GM18520 (cell line): Measurements from ENCODE around the gene NMT1.
A peak's percentile ranks its signal among the peaks of the same experiment; 100 is the strongest.

Experiments
- ATAC-seq: cut with Tn5 transposase; IDR thresholded peaks from one replicate; pipeline ENCODE4 v1.9.1; 2021; ENCODE audit not compliant: unreplicated experiment

NMT1 gene

GRCh38 chr17:45060797-45061605 is at the start of gene NMT1:
Gene NMT1 (plus strand): TSS chr17:45061317. CDS start chr17:45061330, 13 bp downstream.
- peak; percentile 88 for ATAC-seq

GRCh38 chr17:45011767-45012166 is 49.4 kb upstream of the NMT1 start:
- ATAC-seq = no peak

- no peak for ATAC-seq
These were observed 47.8 kb upstream of the NMT1 start for GRCh38 chr17:45013021-45013997.

- no peak for ATAC-seq
These were observed 44.9 kb upstream of the NMT1 start for GRCh38 chr17:45016237-45016636.

GRCh38 chr17:45016823-45017222 is 44.3 kb upstream of the NMT1 start:
- no peak for ATAC-seq

GRCh38 chr17:45018514-45018847 is 42.6 kb upstream of the NMT1 start:
- ATAC-seq = no peak

GRCh38 chr17:45018848-45019711 is 42.0 kb upstream of the NMT1 start:
- no peak for ATAC-seq

GRCh38 chr17:45020354-45021138 is 40.6 kb upstream of the NMT1 start:
- no peak for ATAC-seq

GRCh38 chr17:45021607-45022287 is 39.4 kb upstream of the NMT1 start:
- no peak for ATAC-seq

GRCh38 chr17:45022288-45022648 is 38.8 kb upstream of the NMT1 start:
- ATAC-seq = no peak

- no peak for ATAC-seq
These were observed 38.3 kb upstream of the NMT1 start for GRCh38 chr17:45022655-45023339.

- no peak for ATAC-seq
These were observed 32.0 kb upstream of the NMT1 start for GRCh38 chr17:45029096-45029495.

GRCh38 chr17:45029758-45030423 is 31.2 kb upstream of the NMT1 start:
- ATAC-seq = no peak

GRCh38 chr17:45030733-45031132 is 30.4 kb upstream of the NMT1 start:
- ATAC-seq = no peak

- ATAC-seq = no peak
These were observed 29.6 kb upstream of the NMT1 start for GRCh38 chr17:45031231-45032173.

- no peak for ATAC-seq
These were observed 29.0 kb upstream of the NMT1 start for GRCh38 chr17:45032174-45032541.

GRCh38 chr17:45034599-45034998 is 26.5 kb upstream of the NMT1 start:
- no peak for ATAC-seq

- ATAC-seq = no peak
These were observed 25.3 kb upstream of the NMT1 start for GRCh38 chr17:45035848-45036247.
